BE2C (cell line): Measurements from ENCODE around the gene TCEA2.

ENCODE experiments used
- DNase-seq: peaks from one replicate; pipeline ENCODE4 v3.0.0-alpha.2; 2020
- H3K27me3 ChIP-seq: fragments of 250-450 bp; sonication (Bioruptor Pico); 2 replicates; pipeline ENCODE4 v1.5.1; 2020; ENCODE audit warnings: mild to moderate bottlenecking
- H3K36me3 ChIP-seq: fragments of 250-450 bp; sonication (Bioruptor Pico); 2 replicates; pipeline ENCODE4 v1.5.1; 2020; ENCODE audit warnings: mild to moderate bottlenecking
- H3K4me1 ChIP-seq: fragments of 250-450 bp; sonication (Bioruptor Pico); 2 replicates; pipeline ENCODE4 v1.5.1; 2020
- H3K4me3 ChIP-seq: 2 replicates; pipeline ENCODE4 v1.5.1; 2011; ENCODE audit warnings: low read depth, low read length
- H3K9me3 ChIP-seq: fragments of 250-450 bp; sonication (Bioruptor Pico); 2 replicates; pipeline ENCODE4 v1.5.1; 2020
- TF ChIP-seq, protein P1 (sequence below): IDR thresholded peaks from 2 replicates; pipeline ENCODE4 v1.5.1; 2012; ENCODE audit warnings: mild to moderate bottlenecking, low read depth, low read length

TCEA2 gene

DNA sequence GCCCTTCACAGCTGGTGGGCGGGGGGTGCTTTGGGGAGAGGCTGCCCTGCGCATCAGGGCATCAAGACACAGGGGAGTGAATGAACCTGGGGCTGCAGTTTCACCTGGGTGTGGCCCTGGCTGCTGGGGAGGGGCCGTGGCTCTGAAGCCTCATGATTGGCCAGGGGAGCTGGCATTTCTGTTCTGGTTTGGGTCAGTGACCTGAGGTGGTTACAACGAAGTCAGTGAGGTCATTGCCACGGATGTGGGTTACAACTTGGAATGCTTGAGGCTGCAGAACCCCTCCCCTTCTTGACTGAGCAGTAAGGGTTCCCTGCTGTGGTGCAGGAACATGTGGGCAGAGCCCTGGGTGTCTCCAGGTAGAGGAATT is 3.0 kb downstream of the TCEA2 start:
- H3K9me3 ChIP-seq, result no peaks in the 10 kb centered on the region
- no peak overlapping the region for H3K4me3 ChIP-seq
- no peak for DNase-seq
- TF ChIP-seq, protein P1, sequence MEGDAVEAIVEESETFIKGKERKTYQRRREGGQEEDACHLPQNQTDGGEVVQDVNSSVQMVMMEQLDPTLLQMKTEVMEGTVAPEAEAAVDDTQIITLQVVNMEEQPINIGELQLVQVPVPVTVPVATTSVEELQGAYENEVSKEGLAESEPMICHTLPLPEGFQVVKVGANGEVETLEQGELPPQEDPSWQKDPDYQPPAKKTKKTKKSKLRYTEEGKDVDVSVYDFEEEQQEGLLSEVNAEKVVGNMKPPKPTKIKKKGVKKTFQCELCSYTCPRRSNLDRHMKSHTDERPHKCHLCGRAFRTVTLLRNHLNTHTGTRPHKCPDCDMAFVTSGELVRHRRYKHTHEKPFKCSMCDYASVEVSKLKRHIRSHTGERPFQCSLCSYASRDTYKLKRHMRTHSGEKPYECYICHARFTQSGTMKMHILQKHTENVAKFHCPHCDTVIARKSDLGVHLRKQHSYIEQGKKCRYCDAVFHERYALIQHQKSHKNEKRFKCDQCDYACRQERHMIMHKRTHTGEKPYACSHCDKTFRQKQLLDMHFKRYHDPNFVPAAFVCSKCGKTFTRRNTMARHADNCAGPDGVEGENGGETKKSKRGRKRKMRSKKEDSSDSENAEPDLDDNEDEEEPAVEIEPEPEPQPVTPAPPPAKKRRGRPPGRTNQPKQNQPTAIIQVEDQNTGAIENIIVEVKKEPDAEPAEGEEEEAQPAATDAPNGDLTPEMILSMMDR, result no peak
- H3K36me3 ChIP-seq, result no peaks in the 10 kb centered on the region
- H3K4me1 ChIP-seq, result peaks cover 14% of the 10 kb centered on the region
- H3K27me3 ChIP-seq, result no peaks in the 10 kb centered on the region

DNA sequence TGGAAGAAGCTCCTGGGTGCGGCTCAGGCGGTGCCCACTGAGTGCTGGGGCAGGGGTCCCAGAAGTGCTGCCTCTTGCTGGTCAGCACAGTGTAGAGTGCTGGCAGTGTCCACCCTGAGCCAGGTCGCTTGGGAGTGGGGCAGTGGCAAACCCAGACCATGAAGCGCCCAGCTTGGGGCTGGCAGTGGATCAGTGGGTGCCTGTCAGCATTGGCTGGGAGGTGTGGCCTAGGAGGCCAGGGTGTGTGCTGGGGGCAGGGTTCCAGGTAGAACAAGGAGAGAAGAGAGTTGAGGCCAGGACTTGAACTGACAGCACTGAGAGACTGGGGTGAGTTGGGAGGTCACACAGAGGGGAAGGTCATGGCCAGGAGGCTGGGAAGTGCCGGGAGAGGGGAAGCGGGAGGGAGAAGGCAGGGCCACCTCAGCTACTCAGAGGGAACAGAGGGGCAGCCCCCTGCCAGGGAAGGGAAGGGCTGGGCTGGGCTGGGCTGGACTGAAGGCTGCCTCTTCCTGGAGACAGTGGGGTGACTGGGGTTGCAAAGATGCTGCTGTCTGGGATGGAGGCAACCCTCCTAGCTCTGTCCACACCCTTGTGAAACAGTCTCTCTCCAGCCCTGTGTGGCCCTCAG is 4.1 kb downstream of the TCEA2 start:
- Histone ChIP-seq H3K4me3 (no peak overlapping the region), H3K36me3 (no peaks in the 10 kb centered on the region; the same call in 1 of the 2 replicates), H3K9me3 (no peaks in the 10 kb centered on the region), H3K4me1 (peaks cover 14% of the 10 kb centered on the region), H3K27me3 (no peaks in the 10 kb centered on the region)
- TF ChIP-seq, protein P1, result no peak
- DNase-seq, result no peak

DNA sequence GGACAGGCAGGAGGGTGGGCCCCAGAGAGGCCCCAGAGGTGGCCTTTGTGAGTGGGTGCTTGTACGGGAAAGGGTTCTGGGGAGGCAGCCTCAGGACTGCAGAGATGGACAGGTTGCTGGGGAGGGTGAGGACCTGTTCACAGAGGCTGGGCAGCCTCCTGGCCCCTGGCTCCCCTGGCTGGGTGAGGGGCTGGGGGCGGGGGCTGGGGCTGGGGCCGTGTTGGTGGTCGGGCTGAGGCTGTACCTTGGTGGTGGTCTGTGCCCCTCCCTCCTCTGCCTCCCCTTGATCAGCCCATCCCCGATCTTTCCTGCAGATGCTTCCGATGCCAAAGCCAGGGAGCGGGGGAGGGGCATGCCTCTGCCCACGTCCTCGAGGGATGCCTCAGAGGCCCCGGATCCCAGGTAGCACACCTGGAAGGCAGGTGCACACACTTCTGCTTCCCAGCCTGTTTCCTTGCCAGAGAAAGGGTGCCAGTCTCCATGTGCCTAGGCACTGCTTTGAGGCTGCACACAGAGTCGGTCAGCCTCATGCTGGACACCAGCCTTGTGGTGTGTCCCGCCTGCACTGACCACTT is 4.8 kb downstream of the TCEA2 start:
- TF ChIP-seq, protein P1, result no peak
- peaks cover 9% of the 10 kb centered on the region for H3K4me1 ChIP-seq

DNA sequence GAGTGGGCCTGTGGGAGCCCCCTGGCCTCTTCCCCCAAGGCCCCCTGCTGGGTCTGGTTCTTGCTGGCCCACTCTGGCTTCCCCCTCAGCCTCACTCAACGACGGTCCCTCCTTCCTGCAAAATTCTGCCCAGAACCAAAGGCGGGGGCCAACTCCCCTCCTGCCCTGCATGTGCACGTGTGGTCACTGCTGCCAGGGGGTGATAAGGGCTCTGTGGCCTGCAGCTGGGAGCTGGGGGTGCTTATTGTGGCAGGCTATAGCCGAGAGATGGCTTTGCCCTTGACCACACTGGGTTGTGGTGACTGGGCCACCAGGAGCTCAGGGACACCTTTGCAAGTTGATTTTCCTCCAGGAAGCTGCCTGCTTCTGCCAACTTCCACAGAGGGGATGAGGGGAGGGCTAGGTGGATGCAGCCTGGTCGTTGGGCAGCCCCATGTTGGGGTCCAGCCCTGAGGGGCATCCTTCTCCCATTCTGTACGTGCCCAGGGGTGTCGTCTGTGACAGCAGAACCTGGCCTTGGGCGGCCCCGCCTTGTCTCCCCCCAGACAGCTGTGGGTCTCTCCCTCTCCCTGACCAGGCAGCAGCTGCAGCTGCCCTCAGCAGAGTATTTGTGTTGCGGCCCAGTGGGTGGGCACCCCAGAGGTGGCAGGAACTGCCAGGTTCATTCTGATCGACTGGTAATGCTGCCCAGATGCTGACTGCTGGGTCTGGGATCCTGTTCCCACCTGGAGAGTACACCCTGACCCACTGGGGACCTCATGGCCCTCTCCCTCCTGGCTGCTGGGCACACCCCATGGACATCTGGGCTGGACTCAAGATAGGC is 5.6 kb downstream of the TCEA2 start:
- TF ChIP-seq, protein P1, result no peak
- peaks cover 9% of the 10 kb centered on the region for H3K4me1 ChIP-seq

More for the DNA sequence above, 4.8 kb downstream of the TCEA2 start:
- Histone ChIP-seq H3K27me3 (no peaks in the 10 kb centered on the region), H3K36me3 (no peaks in the 10 kb centered on the region; the same call in 1 of the 2 replicates), H3K4me3 (no peak overlapping the region), H3K9me3 (no peaks in the 10 kb centered on the region)
- no peak for DNase-seq

DNA sequence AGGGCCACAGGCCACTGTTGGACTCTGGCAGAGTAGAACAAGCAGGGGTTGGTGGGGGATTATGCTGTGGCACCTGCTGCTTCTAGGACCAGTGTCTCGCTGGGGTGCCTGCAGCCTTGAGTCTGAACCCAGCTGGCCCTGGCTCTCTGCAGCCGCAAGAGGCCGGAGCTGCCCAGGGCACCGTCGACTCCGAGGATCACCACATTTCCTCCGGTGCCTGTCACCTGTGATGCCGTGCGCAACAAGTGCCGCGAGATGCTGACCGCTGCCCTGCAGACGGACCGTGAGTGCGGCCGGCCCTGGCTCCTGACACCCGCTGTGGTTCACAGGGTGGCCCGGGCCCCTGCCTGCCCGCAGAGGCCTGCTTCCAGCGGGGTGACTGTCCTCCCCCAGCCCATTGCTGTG is 6.2 kb downstream of the TCEA2 start:
- H3K9me3 ChIP-seq, result no peaks in the 10 kb centered on the region
- TF ChIP-seq, protein P1, result no peak
- H3K4me3 ChIP-seq, result no peak overlapping the region
- no peaks in the 10 kb centered on the region; the same call in 1 of the 2 replicates for H3K36me3 ChIP-seq
- H3K4me1 ChIP-seq, result peaks cover 6% of the 10 kb centered on the region; the same call in 1 of the 2 replicates
- H3K27me3 ChIP-seq, result no peaks in the 10 kb centered on the region
- DNase-seq, result no peak

More for the DNA sequence above, 5.6 kb downstream of the TCEA2 start:
- no peak overlapping the region for H3K4me3 ChIP-seq
- H3K27me3 ChIP-seq, result no peaks in the 10 kb centered on the region
- no peaks in the 10 kb centered on the region for H3K9me3 ChIP-seq
- no peak for DNase-seq
- H3K36me3 ChIP-seq, result no peaks in the 10 kb centered on the region; the same call in 1 of the 2 replicates
